Fibroblast of lung (primary cell): ENCODE data around the gene DNAJC17.

Experiments
- EZH2 ChIP-seq: IDR thresholded peaks from 2 replicates; pipeline ENCODE4 v1.5.1; 2012; ENCODE audit warnings: low read length, control low read depth, mild to moderate bottlenecking; ENCODE audit errors: missing control alignments
- TF ChIP-seq, protein P1 (sequence below), 2 donors: IDR thresholded peaks in 1 of 2; conservative IDR thresholded peaks in 1 of 2; 1 replicate in 1 of 2; 2 replicates in 1 of 2; pipeline ENCODE4 v1.5.1; 2011 to 2012; ENCODE audit warnings: low read length in 2 of 2, control low read depth in 1 of 2, inconsistent platforms in 1 of 2, low read depth in 1 of 2, mild to moderate bottlenecking in 1 of 2

- TF ChIP-seq, protein P1, sequence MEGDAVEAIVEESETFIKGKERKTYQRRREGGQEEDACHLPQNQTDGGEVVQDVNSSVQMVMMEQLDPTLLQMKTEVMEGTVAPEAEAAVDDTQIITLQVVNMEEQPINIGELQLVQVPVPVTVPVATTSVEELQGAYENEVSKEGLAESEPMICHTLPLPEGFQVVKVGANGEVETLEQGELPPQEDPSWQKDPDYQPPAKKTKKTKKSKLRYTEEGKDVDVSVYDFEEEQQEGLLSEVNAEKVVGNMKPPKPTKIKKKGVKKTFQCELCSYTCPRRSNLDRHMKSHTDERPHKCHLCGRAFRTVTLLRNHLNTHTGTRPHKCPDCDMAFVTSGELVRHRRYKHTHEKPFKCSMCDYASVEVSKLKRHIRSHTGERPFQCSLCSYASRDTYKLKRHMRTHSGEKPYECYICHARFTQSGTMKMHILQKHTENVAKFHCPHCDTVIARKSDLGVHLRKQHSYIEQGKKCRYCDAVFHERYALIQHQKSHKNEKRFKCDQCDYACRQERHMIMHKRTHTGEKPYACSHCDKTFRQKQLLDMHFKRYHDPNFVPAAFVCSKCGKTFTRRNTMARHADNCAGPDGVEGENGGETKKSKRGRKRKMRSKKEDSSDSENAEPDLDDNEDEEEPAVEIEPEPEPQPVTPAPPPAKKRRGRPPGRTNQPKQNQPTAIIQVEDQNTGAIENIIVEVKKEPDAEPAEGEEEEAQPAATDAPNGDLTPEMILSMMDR (conservative IDR thresholded peaks at IDR 0.05 in 1 of 2, IDR thresholded peaks at IDR 0.05 in 1 of 2; ENCODE audit: low read depth in 1 of 2, low read length in 2 of 2), result no peak
- no peak for TF ChIP-seq EZH2
These were observed 40.1 kb upstream of the DNAJC17 start for GRCh38 chr15:40847223-40847961.
